C1 segment of cervical spinal cord (tissue), 14 donors: ENCODE measurements around the gene ASPHD2.

ENCODE experiments used
- DNase-seq, 14 donors: peaks; one replicate each; lab custom pipeline; 2025; lab: John Stamatoyannopoulos, UW

Gene ASPHD2

GRCh38 chr22:26471522-26471921 lies 42.5 kb downstream of the ASPHD2 start:
- peak in 1 of 14 donors; percentile 68 for DNase-seq

DNA sequence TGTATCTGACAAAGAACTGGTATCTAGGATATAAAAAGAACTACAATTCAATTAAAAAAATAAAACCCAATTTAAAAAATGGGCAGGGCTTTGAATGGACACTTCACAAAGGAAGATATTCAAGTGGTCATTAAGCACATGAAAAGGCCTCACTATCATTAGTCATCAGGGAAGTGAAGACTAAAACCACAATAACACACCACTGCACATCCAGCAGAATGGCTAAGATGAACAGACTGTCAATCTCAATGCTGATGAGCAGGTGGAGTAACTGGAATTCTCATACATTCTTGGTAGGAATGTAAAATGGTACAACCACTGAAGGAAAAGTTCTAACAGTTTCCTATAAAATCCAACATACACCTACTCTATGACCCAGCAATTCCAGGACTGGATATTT lies 45.6 kb downstream of the ASPHD2 start:
- no peak for DNase-seq

DNA sequence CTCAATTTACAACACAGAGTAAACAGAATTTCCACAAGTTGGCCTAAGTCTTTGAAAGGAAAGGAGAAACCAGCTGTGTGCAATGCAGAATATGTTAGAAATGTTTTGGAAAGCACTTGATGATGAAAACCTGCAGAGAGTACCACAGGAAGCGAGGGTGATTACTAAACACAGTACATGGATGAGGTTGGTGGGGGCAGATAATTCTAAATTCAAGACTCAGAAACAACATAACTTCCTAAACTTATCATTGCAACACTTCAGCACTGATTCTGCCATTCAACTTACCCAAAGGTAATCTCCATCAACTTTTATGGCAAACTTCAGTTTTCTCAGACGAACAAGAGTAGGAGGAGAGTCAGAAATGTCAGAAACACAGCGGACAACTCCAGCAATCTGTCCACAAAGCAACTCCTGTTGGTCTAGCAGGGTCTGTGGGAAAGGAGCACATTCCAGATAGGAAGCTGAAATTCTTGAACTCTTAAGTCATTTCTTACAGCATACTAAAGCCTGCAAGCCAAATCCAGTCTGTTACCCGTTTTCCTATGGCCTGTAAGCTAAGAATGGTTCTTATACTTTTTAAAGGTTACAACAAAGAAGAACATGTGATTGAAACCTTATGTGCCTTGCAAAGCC lies 47.8 kb downstream of the ASPHD2 start:
- DNase-seq, result no peak

DNA sequence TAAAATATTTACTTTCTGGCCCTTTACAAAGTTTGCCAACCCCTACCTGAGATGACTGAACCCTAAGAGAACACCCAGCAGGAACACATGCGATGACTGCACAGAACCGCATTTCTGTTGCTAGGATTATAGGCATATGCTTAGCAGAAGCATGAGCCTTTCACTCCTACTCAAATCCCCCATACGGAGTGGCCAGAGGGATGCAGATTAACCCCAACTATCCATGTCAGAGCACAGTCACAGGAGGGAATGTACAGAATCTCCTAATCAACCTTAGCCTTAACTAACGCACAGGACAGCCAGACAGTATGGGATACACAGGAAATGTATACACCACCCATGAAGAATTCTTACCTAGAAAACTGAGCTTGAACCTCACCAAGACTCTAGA lies 48.3 kb downstream of the ASPHD2 start:
- DNase-seq, result no peak

DNA sequence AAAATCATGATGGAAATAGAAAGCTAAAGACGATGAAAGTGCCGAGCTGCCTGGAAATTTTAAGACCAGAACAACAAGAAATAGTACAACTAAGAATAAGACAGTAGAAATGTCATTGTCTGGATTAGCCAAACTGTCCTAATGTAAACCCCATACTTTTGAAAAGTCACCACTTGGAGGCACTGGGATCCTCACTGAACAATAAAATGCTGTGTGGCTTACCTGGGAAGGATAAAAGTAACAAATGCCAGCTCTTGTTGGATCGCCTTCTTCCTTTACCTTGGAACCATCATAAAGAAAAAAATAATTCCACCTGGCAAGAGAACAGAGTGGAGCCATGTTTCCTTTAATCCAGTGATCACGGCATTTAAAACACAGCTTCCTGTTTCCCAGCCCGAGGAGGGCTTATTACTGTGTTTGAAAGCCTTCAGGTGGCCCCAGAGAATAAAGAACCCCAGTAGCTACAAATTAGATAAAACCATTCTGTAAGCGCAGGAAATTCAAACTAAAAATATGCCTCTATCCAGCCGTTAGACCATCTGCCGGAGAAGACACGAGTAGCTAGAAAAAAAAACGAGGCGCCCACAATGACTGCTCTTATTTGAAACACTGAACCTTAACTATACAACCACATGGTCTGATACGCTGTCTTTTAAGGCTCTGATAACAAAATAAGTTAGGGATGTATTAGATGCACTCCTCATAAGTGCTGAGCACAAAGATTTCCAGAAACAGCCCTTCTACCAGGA lies 50.2 kb downstream of the ASPHD2 start:
- peak in 1 of 14 donors; percentile 77 for DNase-seq

GRCh38 chr22:26479792-26480610 lies 50.9 kb downstream of the ASPHD2 start:
- no peak for DNase-seq

DNA sequence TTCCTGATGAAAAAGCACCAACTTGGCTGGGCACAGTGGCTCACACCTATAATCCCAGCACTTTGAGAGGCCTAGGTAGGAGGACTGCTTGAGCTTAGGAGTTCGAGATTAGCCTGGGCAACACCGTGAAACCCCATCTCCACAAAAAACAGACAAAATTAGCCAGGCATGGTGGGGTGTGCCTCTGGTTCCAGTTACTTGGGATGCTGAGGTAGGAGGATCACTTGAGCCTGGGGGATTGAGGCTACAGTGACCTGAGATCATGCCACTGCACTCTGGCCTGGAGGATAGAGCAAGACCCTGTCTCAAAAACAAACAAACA lies 51.5 kb downstream of the ASPHD2 start:
- no peak for DNase-seq

GRCh38 chr22:26481112-26481693 lies 52.1 kb downstream of the ASPHD2 start:
- DNase-seq, result no peak

GRCh38 chr22:26481694-26482093 lies 52.6 kb downstream of the ASPHD2 start:
- DNase-seq, result no peak

DNA sequence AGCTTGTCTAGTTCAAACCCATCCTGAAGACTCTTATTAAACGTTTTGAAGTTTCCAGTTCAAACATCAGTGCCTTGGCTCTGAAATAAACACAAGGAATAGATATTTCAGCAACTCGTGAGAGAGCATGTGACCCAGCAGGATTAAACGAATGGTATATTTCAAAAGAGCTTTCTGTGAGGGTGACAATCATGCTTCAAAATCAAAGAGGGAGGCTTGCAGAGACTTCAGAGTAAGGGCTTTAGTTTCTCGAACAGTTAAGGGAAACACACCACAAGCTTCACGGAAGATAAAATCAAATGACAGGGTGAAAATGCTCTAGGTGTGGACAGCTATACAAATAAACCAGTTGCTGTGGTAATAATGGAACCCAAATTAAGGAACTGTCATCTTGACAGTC lies 53.1 kb downstream of the ASPHD2 start:
- no peak for DNase-seq

- DNase-seq, result peak in 1 of 14 donors; percentile 24
Measured at GRCh38 chr22:26483043-26483438, 54.0 kb downstream of the ASPHD2 start.

DNA sequence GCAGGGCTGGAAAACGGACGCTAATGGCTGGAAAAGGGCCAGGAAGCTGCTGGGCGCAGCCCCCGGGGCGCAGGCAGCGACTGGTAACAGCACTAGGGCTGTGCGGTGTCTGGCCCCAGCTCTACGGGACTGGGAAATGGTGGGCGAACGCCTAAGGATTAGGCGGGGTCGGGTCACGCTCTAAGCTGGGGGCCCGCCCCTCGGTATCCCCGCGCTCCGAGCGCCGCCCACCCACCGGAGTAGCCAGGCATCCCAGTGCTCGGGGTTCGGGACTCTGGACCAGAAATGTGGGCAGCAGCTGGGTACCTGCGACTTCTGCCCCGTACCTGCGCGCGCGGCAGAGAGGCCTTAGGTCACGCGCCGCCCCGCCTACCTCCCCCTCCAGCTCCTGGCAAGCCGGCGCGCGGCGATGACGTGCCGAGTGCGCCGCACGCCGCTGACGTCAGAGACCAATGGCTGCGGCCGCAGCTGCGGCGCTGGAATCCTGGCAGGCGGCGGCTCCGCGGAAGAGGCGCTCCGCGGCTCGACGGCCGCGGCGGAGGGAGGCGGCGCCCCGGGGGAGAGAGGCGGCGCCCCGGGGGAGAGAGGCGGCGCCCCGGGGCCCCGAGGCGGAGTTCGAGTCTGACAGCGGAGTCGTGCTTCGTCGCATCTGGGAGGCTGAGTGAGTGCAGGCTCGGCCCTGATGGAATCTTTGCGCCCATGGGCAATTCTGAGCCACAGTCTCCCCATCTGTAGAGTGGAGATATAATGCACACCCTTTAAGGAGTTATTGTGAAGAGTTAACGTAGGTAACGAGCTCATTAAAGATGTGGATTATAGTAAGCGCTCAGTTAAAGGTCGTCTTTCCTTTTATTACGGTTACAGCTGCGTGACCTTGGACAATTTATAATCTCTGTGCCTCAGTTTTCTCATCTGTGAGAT lies 54.6 kb downstream of the ASPHD2 start, which contains the start of the genes HPS4 and SRRD:
Gene HPS4 (minus strand): TSS at position 345 of the 921 bp plus-strand sequence. CDS start 2,021 bp downstream, outside the sequence.
Gene SRRD (plus strand): TSS at position 439 of the 921 bp plus-strand sequence. CDS start 14 bp downstream, at position 453.
- peak; percentile 9 to 89 (median 74) for DNase-seq

GRCh38 chr22:26484360-26484706 lies 55.3 kb downstream of the ASPHD2 start:
- DNase-seq, result no peak

GRCh38 chr22:26485013-26485412 lies 56.0 kb downstream of the ASPHD2 start:
- no peak for DNase-seq

GRCh38 chr22:26485806-26486390 lies 56.8 kb downstream of the ASPHD2 start:
- DNase-seq, result no peak

GRCh38 chr22:26486394-26486793 lies 57.3 kb downstream of the ASPHD2 start:
- no peak for DNase-seq

- no peak for DNase-seq
Measured at GRCh38 chr22:26487996-26488395, 58.9 kb downstream of the ASPHD2 start.

GRCh38 chr22:26489447-26490036 lies 60.5 kb downstream of the ASPHD2 start:
- DNase-seq, result no peak

GRCh38 chr22:26492220-26492619 lies 63.2 kb downstream of the ASPHD2 start:
- DNase-seq, result no peak

GRCh38 chr22:26494506-26494905 lies 65.4 kb downstream of the ASPHD2 start:
- no peak for DNase-seq
